HEK293 (cell line): ENCODE data around the gene OR4D9.

Experiments used
- GLI2 ChIP-seq: fragments of 450-650 bp; formaldehyde crosslinking; IDR thresholded peaks from 2 replicates; pipeline ENCODE4; 2017; ENCODE audit warnings: missing biosample characterization, missing genetic modification characterization, low read depth, borderline replicate concordance
- RBAK ChIP-seq: fragments of 450-650 bp; formaldehyde crosslinking; IDR thresholded peaks from 2 replicates; pipeline ENCODE4 v1.5.1; 2016; ENCODE audit warnings: missing biosample characterization, missing genetic modification characterization
- REPIN1 ChIP-seq: fragments of 450-650 bp; formaldehyde crosslinking; IDR thresholded peaks from 2 replicates; pipeline ENCODE4 v1.5.1; 2017; ENCODE audit warnings: missing biosample characterization, missing genetic modification characterization, low read depth
- SALL2 ChIP-seq: fragments of 450-650 bp; formaldehyde crosslinking; IDR thresholded peaks from 2 replicates; pipeline ENCODE4 v1.5.0; 2017; ENCODE audit warnings: missing biosample characterization, mild to moderate bottlenecking, missing genetic modification characterization, borderline replicate concordance
- TCF7L2 ChIP-seq: IDR thresholded peaks from 2 replicates; pipeline ENCODE4 v1.6.1; 2011; ENCODE audit warnings: low read depth, mild to moderate bottlenecking, inconsistent platforms, low read length, moderate library complexity, borderline replicate concordance
- YY2 ChIP-seq: fragments of 450-650 bp; formaldehyde crosslinking; IDR thresholded peaks from 2 replicates; pipeline ENCODE4 v1.5.1; 2016; ENCODE audit warnings: missing biosample characterization, missing genetic modification characterization
- ZBTB48 ChIP-seq: fragments of 450-650 bp; formaldehyde crosslinking; IDR thresholded peaks from 2 replicates; pipeline ENCODE4 v1.5.1; 2016; ENCODE audit warnings: missing biosample characterization, missing genetic modification characterization
- ZBTB7A ChIP-seq: fragments of 450-650 bp; formaldehyde crosslinking; IDR thresholded peaks from 2 replicates; pipeline ENCODE4 v1.5.1; 2016; ENCODE audit warnings: low read depth, missing biosample characterization, missing genetic modification characterization
- ZFHX2 ChIP-seq: fragments of 450-650 bp; formaldehyde crosslinking; conservative IDR thresholded peaks from 2 replicates; pipeline ENCODE4 v1.5.1; 2016; ENCODE audit warnings: missing biosample characterization, missing genetic modification characterization
- ZFP37 ChIP-seq: fragments of 450-650 bp; formaldehyde crosslinking; IDR thresholded peaks from 2 replicates; pipeline ENCODE4 v1.5.1; 2016; ENCODE audit warnings: missing biosample characterization, missing genetic modification characterization
- ZNF221 ChIP-seq: fragments of 450-650 bp; formaldehyde crosslinking; IDR thresholded peaks from 2 replicates; pipeline ENCODE4 v1.5.1; 2017; ENCODE audit warnings: missing biosample characterization, missing genetic modification characterization, borderline replicate concordance
- ZNF239 ChIP-seq: fragments of 450-650 bp; formaldehyde crosslinking; IDR thresholded peaks from 2 replicates; pipeline ENCODE4 v1.5.1; 2016; ENCODE audit warnings: missing biosample characterization, missing genetic modification characterization
- ZNF24 ChIP-seq: fragments of 450-650 bp; formaldehyde crosslinking; IDR thresholded peaks from 2 replicates; pipeline ENCODE4 v1.5.1; 2016; ENCODE audit warnings: missing biosample characterization, missing genetic modification characterization
- ZNF280D ChIP-seq: fragments of 450-650 bp; formaldehyde crosslinking; IDR thresholded peaks from 2 replicates; pipeline ENCODE4 v1.5.1; 2016; ENCODE audit warnings: missing biosample characterization, missing genetic modification characterization
- ZNF341 ChIP-seq: fragments of 450-650 bp; formaldehyde crosslinking; IDR thresholded peaks from 2 replicates; pipeline ENCODE4; 2016; ENCODE audit warnings: low read depth, missing biosample characterization, missing genetic modification characterization
- ZNF354C ChIP-seq: fragments of 450-650 bp; formaldehyde crosslinking; IDR thresholded peaks from 2 replicates; pipeline ENCODE4 v1.5.1; 2016; ENCODE audit warnings: missing biosample characterization, missing genetic modification characterization, low read depth, borderline replicate concordance
- ZNF362 ChIP-seq: fragments of 450-650 bp; formaldehyde crosslinking; IDR thresholded peaks from 2 replicates; pipeline ENCODE4 v1.5.1; 2016; ENCODE audit warnings: missing biosample characterization, missing genetic modification characterization
- ZNF398 ChIP-seq: fragments of 450-650 bp; formaldehyde crosslinking; IDR thresholded peaks from 2 replicates; pipeline ENCODE4 v1.5.1; 2017; ENCODE audit warnings: missing biosample characterization, missing genetic modification characterization
- ZNF404 ChIP-seq: fragments of 450-650 bp; formaldehyde crosslinking; IDR thresholded peaks from 2 replicates; pipeline ENCODE4 v1.5.1; 2017; ENCODE audit warnings: missing biosample characterization, missing genetic modification characterization
- ZNF449 ChIP-seq: fragments of 450-650 bp; formaldehyde crosslinking; IDR thresholded peaks from 2 replicates; pipeline ENCODE4 v1.5.1; 2017; ENCODE audit warnings: missing biosample characterization, mild to moderate bottlenecking, missing genetic modification characterization, moderate library complexity
- ZNF473 ChIP-seq: fragments of 450-650 bp; formaldehyde crosslinking; IDR thresholded peaks from 2 replicates; pipeline ENCODE4 v1.5.1; 2017; ENCODE audit warnings: missing biosample characterization, missing genetic modification characterization
- ZNF510 ChIP-seq: fragments of 450-650 bp; formaldehyde crosslinking; IDR thresholded peaks from 2 replicates; pipeline ENCODE4 v1.5.1; 2018; ENCODE audit warnings: mild to moderate bottlenecking, missing genetic modification characterization, missing biosample characterization; ENCODE audit not compliant: insufficient replicate concordance
- ZNF514 ChIP-seq: fragments of 450-650 bp; formaldehyde crosslinking; IDR thresholded peaks from 2 replicates; pipeline ENCODE4 v1.5.1; 2016; ENCODE audit warnings: missing biosample characterization, missing genetic modification characterization
- ZNF518A ChIP-seq: fragments of 450-650 bp; formaldehyde crosslinking; conservative IDR thresholded peaks from 2 replicates; pipeline ENCODE4 v1.5.1; 2016; ENCODE audit warnings: low read depth, missing biosample characterization, missing genetic modification characterization
- ZNF544 ChIP-seq: fragments of 450-650 bp; formaldehyde crosslinking; IDR thresholded peaks from 2 replicates; pipeline ENCODE4 v1.5.0; 2017; ENCODE audit warnings: missing biosample characterization, missing genetic modification characterization
- ZNF707 ChIP-seq: fragments of 450-650 bp; formaldehyde crosslinking; IDR thresholded peaks from 2 replicates; pipeline ENCODE4 v1.5.1; 2016; ENCODE audit warnings: missing biosample characterization, missing genetic modification characterization
- ZNF785 ChIP-seq: fragments of 450-650 bp; formaldehyde crosslinking; IDR thresholded peaks from 2 replicates; pipeline ENCODE4 v1.5.1; 2016; ENCODE audit warnings: missing biosample characterization, missing genetic modification characterization
- ZXDB ChIP-seq: fragments of 450-650 bp; formaldehyde crosslinking; IDR thresholded peaks from 2 replicates; pipeline ENCODE4 v1.5.1; 2016; ENCODE audit warnings: missing biosample characterization, missing genetic modification characterization

The OR4D9 gene

GRCh38 chr11:59556115-59556916 lies 45.0 kb downstream of the OR4D9 start (continued):
- TF ChIP-seq ZNF514 (no peak), YY2 (no peak), ZNF544 (tag by site-specific recombination) (no peak), ZNF398 (tag by site-specific recombination) (peak; percentile 19; the same call in 1 of the 2 replicates), ZBTB7A (no peak), ZXDB (tag by site-specific recombination) (peak; percentile 68), ZNF518A (tag by site-specific recombination) (no peak), RBAK (tag by site-specific recombination) (no peak), ZNF473 (no peak), ZFHX2 (tag by site-specific recombination) (no peak), ZBTB48 (tag by site-specific recombination) (no peak), TCF7L2 (no peak), REPIN1 (tag by site-specific recombination) (no peak), ZNF24 (tag by site-specific recombination) (peak; percentile 78; the same call in 1 of the 2 replicates), ZNF785 (tag by site-specific recombination) (no peak), ZNF280D (tag by site-specific recombination) (no peak), ZNF221 (tag by site-specific recombination) (no peak), GLI2 (tag by site-specific recombination) (no peak), ZNF510 (no peak), ZNF341 (tag by site-specific recombination) (no peak), ZNF362 (tag by site-specific recombination) (no peak), ZNF354C (tag by site-specific recombination) (no peak), ZNF239 (no peak), ZNF707 (tag by site-specific recombination) (no peak), ZFP37 (no peak), ZNF449 (no peak), ZNF404 (tag by site-specific recombination) (no peak), SALL2 (tag by site-specific recombination) (no peak)
